Medulla oblongata (tissue), 1 donor: ENCODE results near the gene KRABD2.
A peak's percentile ranks its signal among the peaks of the same experiment; 100 is the strongest.
"Not testable (repeated sequence)": the region's sequence is repeated elsewhere in the genome, so short reads cannot be mapped to it uniquely, and the experiment has no call there.

Experiments used
- DNase-seq: peaks from one replicate; pipeline ENCODE4 v3.0.0-alpha.2; 2015; ENCODE audit errors: extremely low spot score

KRABD2 gene

DNA sequence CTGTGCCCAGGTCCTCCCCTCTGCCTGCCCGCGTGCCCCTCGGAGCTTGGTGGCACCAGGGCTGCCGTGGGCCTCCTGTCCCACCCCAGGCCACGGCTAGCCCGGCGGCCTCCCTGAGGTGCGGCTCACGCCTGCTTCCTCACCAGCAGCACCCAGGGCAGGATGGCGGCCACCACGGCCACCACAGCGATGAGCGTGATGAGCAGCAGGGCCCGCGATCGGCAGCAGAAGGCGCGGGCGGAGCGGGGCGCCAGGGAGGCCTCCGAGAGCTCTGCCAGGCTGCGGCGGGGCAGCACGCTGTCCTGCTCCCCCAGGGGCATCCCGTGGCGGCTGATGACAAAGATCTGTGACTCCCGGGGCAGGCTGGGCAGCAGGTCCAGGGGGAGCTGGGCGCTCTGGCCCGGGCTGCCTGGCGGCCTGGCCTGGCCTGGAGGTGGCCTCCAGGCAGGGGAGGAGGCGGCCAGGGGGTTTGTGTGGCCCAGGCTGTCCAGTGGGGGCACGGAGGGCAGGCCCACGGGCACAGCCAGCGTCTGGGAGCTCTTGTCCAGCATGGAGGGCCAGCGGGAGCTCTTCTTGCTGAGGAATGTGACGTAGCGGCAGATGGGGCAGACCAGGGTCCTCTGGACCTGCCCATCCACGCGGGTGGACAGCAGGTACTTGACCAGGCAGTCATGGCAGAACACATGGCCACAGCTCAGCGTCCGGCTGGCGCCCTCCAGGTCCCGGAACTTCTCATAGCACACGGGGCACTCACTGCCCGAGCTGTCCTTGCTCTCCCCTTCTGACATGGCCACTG is 16.4 kb upstream of the KRABD2 start:
- DNase-seq: no peak

DNA sequence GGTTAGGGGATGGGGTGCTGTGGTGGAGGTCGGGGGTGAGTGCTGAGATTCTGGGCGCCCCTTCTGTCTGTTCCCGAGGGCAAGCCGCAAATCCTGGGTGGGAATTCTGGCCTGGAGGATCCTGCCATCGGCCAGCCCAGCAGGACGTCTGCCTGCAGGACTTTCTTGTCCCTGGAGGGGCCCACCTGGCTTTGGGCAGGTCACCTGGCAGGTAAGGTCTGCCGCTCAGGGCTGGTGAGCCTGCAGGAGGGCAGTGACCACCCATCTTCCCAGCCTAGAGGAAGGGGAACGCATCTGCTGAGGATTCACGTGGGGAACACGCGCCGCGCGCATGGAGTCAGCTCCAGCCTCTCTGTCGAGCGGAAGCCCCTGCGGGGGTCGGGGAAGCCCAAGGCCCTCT is 15.8 kb upstream of the KRABD2 start:
- DNase-seq: no peak

- no peak for DNase-seq
Observed at GRCh38 chr17:8391711-8392110, 15.2 kb upstream of the KRABD2 start.

DNA sequence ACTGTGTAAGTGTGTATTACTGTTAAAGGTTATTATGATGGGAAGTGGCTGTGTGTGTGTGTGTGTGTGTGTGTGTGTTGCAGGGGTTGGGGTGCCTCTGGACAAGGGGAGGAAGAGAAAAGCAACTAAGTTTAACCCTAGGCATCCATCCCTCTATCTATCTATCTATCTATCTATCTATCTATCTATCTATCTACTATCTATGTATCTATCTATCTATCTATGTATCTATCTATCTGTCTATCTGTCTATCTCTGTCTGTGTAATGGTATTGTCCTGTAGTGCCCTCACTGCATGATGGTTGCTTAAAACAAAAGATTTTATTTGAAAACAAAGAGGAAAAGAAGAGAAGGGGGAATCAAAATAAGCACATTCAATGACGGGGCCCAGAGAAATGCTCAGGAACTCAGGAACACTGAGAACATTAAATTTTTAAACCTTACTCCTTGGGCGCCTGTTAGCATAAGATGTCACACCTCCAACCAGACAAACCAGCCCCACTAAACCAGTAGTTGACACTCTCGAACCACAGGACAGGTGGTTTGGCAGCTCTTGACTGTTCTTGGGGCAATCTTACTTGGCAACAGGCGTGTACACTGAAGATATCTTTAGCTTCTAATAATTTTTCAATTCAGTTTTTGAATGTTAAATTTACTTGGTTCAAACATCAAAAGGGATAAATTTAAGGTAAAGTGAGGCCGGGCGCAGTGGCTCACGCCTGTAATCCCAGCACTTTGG is 11.6 kb upstream of the KRABD2 start:
- DNase-seq: no peak

DNA sequence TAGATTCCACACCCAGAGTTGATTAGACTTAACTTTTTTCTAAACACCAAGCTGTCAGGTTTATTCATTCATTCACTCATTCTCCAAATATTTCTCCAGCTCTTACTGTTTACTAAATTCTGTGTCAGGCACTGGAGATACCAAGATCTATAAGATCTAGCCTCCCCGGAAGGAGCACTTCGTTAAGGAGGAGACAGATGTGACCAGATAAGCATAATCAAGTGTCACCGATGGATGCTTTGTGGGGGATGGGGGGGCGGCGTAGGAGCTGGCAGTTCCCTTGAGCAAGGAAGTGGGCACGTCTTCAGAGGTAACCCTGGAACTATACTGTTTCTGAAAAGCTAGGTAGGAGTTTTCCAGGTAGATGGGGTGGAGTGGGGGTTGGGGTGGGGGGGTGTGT is 10.3 kb upstream of the KRABD2 start:
- DNase-seq: no peak

DNA sequence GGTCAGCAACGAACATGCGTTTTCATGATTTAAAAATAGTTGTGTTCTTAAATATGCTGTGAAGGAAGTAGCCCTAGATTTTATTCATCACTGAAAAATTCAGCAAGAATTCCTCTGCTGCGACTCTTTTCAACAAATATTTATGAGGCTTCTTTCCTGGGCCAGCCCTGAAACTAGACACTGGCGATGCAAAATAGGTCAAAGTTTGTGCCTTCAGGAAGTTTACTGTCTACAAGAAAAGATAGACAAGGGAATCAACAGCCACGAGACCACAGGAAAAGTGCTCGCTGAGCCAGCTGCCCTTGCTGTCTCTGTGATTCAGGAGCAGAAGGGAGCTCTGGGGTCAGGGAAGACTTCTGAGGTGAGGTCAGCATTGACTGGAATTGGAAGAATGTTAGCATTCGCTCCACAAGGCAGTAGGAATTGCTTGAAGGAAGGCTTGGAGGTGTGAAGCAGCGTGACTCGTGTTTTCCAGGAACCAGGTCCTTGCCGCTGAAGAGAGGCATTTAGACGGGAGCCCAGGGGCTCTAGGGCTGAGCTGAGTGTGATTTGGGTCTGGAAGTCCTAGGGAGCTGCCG is 8.4 kb upstream of the KRABD2 start:
- DNase-seq: no peak

DNA sequence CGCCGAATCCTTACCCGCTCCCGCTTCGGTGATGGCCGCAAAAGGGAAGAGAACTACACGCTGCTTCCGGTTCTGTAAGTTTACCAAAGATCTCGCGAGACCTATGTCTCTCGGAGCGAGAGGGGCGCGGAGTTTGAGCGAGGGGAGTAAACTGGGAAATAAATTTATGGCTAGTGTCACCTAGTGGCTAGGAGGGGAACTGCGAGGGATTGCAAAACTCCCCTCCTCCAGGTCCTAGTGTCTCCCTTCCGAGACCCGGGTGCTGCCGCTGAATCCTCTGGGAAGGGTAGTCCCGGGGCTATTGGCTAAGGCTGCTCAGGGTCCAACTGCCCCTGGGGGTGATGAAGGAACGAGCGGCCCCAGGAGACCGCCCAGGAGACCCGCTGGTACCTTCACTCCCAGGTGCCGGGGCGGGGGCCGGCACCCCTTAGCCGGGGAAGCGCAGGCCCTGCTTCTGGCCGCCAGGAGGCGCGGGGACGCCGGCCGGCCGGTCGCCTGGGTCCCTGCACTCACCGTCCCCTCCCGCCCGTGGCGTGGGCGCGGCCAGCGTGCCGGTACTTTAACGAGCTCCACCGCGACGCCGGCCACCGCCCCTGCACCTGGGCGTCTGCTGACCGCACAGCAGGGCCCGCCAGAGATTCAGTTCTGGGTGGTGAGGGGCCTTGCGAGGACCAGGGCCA is 6.8 kb upstream of the KRABD2 start, which contains the start of gene RPL26:
RPL26 (minus strand) TSS at position 51 of the 680 bp plus-strand sequence. CDS start 883 bp downstream, outside the sequence.
- peak; percentile 100 for DNase-seq

DNA sequence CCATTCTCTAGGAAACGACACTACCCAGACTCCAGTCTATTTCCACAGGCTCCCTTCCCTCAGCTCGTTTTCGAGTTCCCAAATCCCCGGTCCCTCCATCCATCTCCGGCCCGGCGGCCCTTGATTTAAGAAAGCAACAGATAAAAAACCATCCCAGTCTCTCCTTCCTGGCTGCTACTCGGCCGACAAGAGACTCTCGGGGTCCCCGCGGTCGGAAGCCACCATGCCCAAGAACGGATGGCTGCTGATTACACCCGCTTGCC is 6.3 kb upstream of the KRABD2 start:
- DNase-seq: no peak

GRCh38 chr17:8382052-8382879 is 5.8 kb upstream of the KRABD2 start:
- no peak for DNase-seq

GRCh38 chr17:8380049-8380448 is 3.5 kb upstream of the KRABD2 start:
- no peak for DNase-seq

GRCh38 chr17:8378117-8378516 is 1.6 kb upstream of the KRABD2 start:
- DNase-seq: not testable (repeated sequence)

GRCh38 chr17:8377422-8377821 is 918 bp upstream of the KRABD2 start:
- no peak for DNase-seq

- no peak for DNase-seq
Observed at GRCh38 chr17:8375738-8376259, 705 bp downstream of the KRABD2 start.

- not testable (repeated sequence) for DNase-seq
Observed at GRCh38 chr17:8373856-8374255, 2.6 kb downstream of the KRABD2 start.

DNA sequence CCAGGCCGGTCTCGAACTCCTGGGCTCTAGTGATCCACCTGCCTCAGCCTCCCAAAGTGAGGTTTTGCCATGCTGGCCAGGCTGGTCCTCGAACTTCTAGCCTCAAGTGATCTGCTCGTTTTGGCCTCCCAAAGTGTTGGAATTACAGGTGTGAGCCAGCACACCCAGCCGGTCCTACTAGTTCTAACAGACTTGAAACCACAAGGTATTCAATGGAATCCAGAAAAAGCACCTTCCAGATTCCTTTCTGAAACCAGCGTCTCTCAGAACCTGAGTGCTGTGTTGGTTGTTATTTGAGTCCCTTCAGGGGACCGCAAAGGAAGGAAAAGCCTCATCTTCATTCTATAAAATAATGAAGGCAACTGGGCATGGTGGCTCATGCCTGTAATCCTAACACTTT is 4.1 kb downstream of the KRABD2 start:
- no peak for DNase-seq

DNA sequence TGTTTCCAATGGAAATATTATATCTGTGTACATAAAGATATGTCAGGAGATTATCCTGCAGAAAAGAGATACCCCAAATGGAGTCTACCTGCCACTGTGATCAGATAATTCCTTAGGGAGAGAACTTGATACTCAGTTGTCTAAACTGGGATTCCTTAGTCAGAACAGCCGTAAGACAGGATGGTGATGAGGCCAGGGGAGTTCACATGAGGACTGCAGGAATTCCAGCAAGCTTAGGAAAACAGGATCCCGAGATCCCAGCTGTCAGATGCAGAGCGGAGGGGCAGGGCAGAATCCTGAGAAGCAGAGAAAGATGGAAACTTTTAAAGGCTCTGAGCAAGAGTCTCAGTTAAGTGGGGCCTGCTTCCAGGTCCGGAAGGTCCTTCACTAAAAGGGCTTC is 4.7 kb downstream of the KRABD2 start:
- DNase-seq: no peak

- DNase-seq: peak; percentile 36
Observed at GRCh38 chr17:8369944-8370343, 6.6 kb downstream of the KRABD2 start.

- no peak for DNase-seq
Observed at GRCh38 chr17:8368193-8368592, 8.3 kb downstream of the KRABD2 start.

DNA sequence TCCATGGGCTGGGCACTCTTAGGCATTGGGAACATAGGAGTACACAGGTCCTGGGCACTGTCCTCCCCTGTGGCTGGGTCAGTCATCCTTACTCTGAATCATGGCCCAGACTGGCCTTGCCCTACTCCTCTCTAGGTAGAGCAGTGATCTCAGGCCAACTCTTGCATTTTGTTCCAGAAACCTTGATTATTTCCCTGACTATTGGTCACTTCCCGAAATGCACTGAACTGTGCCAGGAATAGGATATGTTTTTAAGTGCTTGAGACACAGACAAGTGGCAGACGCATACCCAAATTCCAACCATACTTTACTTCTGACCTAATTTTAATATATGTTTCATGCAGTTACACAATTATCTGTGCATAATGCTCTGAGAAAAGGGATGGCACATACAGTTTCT is 10.3 kb downstream of the KRABD2 start:
- DNase-seq: no peak

DNA sequence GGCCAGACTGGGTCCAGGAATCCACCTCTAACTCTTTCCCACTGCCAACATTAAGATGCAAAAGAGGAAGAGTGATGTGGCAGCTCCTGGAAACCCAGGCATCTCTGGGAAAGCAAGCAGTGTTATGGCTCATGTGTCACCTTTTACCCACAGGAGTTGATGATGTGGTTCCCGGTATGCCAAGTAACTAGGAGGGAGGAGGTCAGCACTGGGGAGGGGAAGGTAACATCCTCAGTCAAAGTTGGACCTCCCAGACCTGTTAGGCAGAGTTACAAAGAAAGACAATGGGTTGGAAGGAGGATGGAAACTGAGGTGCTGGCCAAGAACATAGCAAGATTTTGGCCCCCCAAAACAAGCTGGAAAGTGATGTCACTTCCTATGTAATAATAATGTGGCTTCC is 11.4 kb downstream of the KRABD2 start:
- no peak for DNase-seq

- peak; percentile 63 for DNase-seq
Observed at GRCh38 chr17:8362651-8363332, 13.7 kb downstream of the KRABD2 start.
